ENCODE measurements around the gene PARP12.

The PARP12 gene

DNA sequence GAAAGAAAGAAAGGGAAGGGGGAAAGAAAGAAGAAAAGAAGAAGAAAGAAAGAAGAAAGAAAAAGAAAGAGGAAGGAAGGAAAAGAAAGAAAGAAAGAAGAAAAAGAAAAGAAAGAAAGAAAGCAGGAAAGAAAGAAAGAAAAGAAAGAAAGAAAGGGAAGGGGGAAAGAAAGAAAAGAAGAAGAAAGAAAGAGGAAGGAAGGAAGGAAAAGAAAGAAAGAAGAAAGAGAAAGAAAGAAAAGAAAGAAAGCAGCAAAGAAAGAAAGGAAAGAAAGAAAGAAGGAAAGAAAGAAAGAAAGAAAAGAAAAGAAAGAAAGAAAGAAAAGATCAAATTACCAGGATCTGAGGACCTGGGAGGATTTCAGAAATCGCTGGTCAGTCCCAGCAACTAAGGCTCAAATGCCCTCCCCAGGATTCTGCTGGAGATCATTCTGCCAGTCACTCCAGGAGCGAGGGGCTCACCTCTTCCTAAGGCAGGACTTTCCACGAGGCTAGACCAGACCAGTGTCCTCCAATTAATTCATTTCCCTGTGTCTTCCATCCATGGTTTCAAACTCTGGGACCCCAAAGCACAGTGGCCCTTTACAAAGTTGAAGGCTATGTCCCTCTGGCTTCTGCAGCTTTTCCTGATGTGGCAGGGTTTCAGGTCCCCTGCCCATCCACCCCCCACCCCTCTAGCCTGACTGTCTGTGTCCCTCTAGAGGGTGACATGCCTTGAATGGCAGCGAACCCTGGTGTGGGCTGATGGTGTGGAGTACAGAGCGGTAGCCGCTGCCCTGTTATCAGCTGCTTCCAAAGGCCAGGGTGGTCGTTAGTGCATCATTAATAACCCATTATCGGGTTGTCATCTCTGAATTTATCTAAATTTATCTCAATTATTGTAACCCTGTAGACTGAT is 77.9 kb downstream of the PARP12 start:
- TF ChIP-seq CTCF (IDR thresholded peaks at IDR 0.05; ENCODE audit: unreplicated experiment in 3 of 3) = no peak
- Mint-ChIP-seq H3K9me3 (no peaks in the 10 kb centered on the region), H3K27me3 (ENCODE audit: low read depth) (no peaks in the 10 kb centered on the region), H3K4me3 (no peak overlapping the region), H3K27ac (no peak overlapping the region), H3K36me3 (ENCODE audit: low read depth) (no peaks in the 10 kb centered on the region), H3K4me1 (peaks cover 16% of the 10 kb centered on the region)

DNA sequence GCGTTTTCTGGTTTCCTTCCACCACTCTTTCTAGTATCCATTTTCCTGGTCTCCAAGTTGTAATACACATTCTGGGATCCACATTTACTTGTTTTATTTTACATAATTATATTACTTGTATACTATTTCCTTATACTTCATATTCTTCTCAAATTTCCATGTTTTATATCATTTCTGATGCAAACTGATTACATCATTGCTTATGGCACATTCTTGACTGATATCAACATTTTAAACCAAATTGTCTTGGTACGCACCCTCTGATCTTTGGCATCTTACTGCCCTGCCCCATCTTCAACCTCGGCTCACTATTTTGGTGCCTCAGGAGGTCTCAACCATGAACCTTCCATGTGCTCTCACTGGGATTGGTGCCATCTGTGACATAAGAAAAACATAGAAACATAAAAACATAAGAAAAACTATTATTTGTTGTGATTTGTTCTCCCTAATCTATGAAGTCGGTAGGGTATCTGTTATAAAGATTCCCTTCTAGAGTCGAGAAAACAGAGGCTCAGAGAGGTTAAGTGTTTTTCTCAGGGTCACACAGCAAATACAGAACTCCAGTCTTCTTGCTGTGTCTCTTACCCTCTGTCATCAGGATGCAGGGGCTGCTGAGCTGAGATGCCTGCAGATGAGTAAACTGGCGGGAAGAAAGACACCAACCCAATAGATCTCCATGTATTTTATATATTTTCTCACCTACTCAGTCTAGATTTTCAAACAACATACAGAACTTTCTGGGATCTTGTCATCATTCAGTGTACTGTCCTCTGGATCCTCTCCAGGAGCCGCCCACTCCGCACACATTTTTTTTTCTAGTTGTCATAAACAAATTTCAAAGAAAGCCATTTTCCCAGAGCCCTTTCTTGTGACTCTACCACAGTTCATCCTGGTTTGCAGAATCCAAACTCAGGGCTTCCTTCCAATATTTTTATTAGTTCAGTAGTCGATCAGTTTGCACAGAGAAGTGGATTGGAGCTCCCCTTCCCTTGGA is 79.5 kb downstream of the PARP12 start:
- no peaks in the 10 kb centered on the region for H3K9me3 Mint-ChIP-seq
- TF ChIP-seq CTCF (IDR thresholded peaks at IDR 0.05; ENCODE audit: unreplicated experiment in 3 of 3) = no peak
- peaks cover 17% of the 10 kb centered on the region for H3K4me1 Mint-ChIP-seq
- no peak overlapping the region for H3K4me3 Mint-ChIP-seq
- H3K27ac Mint-ChIP-seq = no peak overlapping the region
- H3K27me3 Mint-ChIP-seq (ENCODE audit: low read depth) = no peaks in the 10 kb centered on the region
- H3K36me3 Mint-ChIP-seq (ENCODE audit: low read depth) = no peaks in the 10 kb centered on the region

- peaks cover 11% of the 10 kb centered on the region for H3K4me1 Mint-ChIP-seq
- H3K27me3 Mint-ChIP-seq (ENCODE audit: low read depth) = no peaks in the 10 kb centered on the region
- H3K27ac Mint-ChIP-seq = peak overlapping the region in 1 of 3 experiments; percentile 38
- no peak for TF ChIP-seq CTCF (IDR thresholded peaks at IDR 0.05; ENCODE audit: unreplicated experiment in 3 of 3)
- no peaks in the 10 kb centered on the region for H3K9me3 Mint-ChIP-seq
- H3K4me3 Mint-ChIP-seq = no peak overlapping the region
- peaks cover 3% of the 10 kb centered on the region for H3K36me3 Mint-ChIP-seq (ENCODE audit: low read depth)
Measured at GRCh38 chr7:139981511-139981895, 81.2 kb downstream of the PARP12 start.

DNA sequence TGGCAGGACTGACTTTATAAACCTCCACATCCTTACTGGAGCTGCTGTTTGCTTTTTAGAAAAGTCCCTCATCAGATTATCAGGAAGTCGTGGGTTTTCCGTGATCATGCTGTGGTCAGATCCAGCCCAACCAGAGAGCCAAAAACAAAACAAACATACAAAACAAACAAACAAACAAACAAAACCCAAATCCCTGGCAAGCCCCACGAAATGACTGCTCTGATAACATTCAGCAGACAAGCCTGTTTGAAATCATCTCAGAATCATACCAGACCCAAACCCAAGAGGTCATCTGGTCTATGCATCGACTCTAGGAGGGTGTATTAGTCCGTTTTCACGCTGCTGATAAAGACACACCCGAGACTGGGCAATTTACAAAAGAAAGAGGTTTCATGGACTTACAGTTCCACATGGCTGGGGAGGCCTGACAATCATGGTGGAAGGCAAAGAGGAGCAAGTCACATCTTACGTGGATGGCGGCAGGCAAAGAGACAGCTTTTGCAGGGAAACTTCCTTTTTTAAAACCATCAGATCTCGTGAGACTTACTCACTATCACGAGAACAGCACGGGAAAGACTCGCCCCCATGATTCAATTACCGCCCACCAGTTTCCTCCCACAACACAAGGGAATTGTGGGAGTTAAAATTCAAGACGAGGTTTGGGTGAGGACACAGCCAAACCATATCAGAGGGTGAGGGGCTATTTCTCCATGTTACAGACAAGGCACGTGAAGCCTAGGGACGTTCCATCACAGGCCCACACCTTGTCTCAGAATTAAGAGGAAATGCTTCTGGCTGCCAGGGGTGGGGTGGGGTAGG is 85.7 kb downstream of the PARP12 start:
- Mint-ChIP-seq H3K4me1 (peaks cover 24% of the 10 kb centered on the region), H3K9me3 (no peaks in the 10 kb centered on the region), H3K4me3 (no peak overlapping the region), H3K36me3 (ENCODE audit: low read depth) (peaks cover 3% of the 10 kb centered on the region), H3K27me3 (ENCODE audit: low read depth) (peaks cover 7% of the 10 kb centered on the region), H3K27ac (peak overlapping the region in 1 of 3 experiments; percentile 17)
- TF ChIP-seq CTCF (IDR thresholded peaks at IDR 0.05; ENCODE audit: unreplicated experiment in 3 of 3) = no peak

GRCh38 chr7:139976055-139976837 is 86.5 kb downstream of the PARP12 start:
- H3K9me3 Mint-ChIP-seq = no peaks in the 10 kb centered on the region
- peaks cover 3% of the 10 kb centered on the region for H3K36me3 Mint-ChIP-seq (ENCODE audit: low read depth)
- H3K27me3 Mint-ChIP-seq (ENCODE audit: low read depth) = peaks cover 7% of the 10 kb centered on the region
- TF ChIP-seq CTCF (IDR thresholded peaks at IDR 0.05; ENCODE audit: unreplicated experiment in 3 of 3) = no peak
- peaks cover 24% of the 10 kb centered on the region for H3K4me1 Mint-ChIP-seq
- H3K27ac Mint-ChIP-seq = peak overlapping the region in 2 of 3 experiments; percentile 25 to 66
- H3K4me3 Mint-ChIP-seq = no peak overlapping the region
